Measurements from ENCODE around the gene CMTM4. TPM values are rescaled to one million over a fixed set of nuclear protein-coding genes. Genes with fewer than 3 reads are reported as not detected.

Gene CMTM4
- total and polyA plus RNA-seq, 2 experiments from 2014 or later, result 14.1 to 77.0 TPM

- Histone ChIP-seq H4K20me1 (replicated peaks; ENCODE audit: insufficient read depth) (no peaks in the 10 kb centered on the region), H3K4me3 (no peak overlapping the region), H2AFZ (no peak overlapping the region), H3K36me3 (ENCODE audit: insufficient read depth) (no peaks in the 10 kb centered on the region), H3K4me2 (no peak overlapping the region), H3K27me3 (ENCODE audit: insufficient read depth) (peaks cover 59% of the 10 kb centered on the region), H3K79me2 (replicated peaks; ENCODE audit: insufficient read depth) (no peaks in the 10 kb centered on the region), H3K4me1 (ENCODE audit: insufficient read depth) (peaks cover 21% of the 10 kb centered on the region), H3F3A (replicated peaks; ENCODE audit: low read depth) (no peaks in the 10 kb centered on the region), H3K9me2 (ENCODE audit: insufficient read depth) (no peaks in the 10 kb centered on the region), H3K27ac (ENCODE audit: low read depth) (no peak overlapping the region)
- DNase-seq (ENCODE audit: low spot score), result peak; percentile 65
- Mint-ChIP-seq H3K4me3 (no peak overlapping the region), H3K36me3 (ENCODE audit: low read depth) (no peaks in the 10 kb centered on the region), H3K27me3 (ENCODE audit: insufficient read depth, low read depth, poor library complexity) (peaks cover 43% of the 10 kb centered on the region), H3K4me1 (peaks cover 32% of the 10 kb centered on the region), H3K9me3 (no peaks in the 10 kb centered on the region; the same call in 2 of the 3 replicates), H3K27ac (no peak overlapping the region)
- peak; percentile 60 for ATAC-seq
- TF ChIP-seq CREB1 (CRISPR knock-in tag; IDR thresholded peaks at IDR 0.05; ENCODE audit: low read depth) (no peak), ZNF331 (CRISPR knock-in tag; IDR thresholded peaks at IDR 0.05; ENCODE audit: low read depth) (no peak), EZH2 (IDR thresholded peaks at IDR 0.05; ENCODE audit: low read depth, unreplicated experiment) (no peak), NANOG (IDR thresholded peaks at IDR 0.05; ENCODE audit: borderline replicate concordance) (no peak), JUNB (IDR thresholded peaks at IDR 0.05; ENCODE audit: unreplicated experiment) (no peak), ZNF114 (CRISPR knock-in tag; IDR thresholded peaks at IDR 0.05) (no peak), POLR2AphosphoS5 (IDR thresholded peaks at IDR 0.05; ENCODE audit: low read depth) (no peak), REST (IDR thresholded peaks at IDR 0.05; ENCODE audit: unreplicated experiment) (no peak), CTCF (conservative IDR thresholded peaks at IDR 0.05; ENCODE audit: low read depth in 2 of 2) (no peak), EZH2phosphoT487 (IDR thresholded peaks at IDR 0.05; ENCODE audit: unreplicated experiment) (no peak), STAT1 (IDR thresholded peaks at IDR 0.05; ENCODE audit: unreplicated experiment) (no peak)
- TF ChIP-seq, protein P1, sequence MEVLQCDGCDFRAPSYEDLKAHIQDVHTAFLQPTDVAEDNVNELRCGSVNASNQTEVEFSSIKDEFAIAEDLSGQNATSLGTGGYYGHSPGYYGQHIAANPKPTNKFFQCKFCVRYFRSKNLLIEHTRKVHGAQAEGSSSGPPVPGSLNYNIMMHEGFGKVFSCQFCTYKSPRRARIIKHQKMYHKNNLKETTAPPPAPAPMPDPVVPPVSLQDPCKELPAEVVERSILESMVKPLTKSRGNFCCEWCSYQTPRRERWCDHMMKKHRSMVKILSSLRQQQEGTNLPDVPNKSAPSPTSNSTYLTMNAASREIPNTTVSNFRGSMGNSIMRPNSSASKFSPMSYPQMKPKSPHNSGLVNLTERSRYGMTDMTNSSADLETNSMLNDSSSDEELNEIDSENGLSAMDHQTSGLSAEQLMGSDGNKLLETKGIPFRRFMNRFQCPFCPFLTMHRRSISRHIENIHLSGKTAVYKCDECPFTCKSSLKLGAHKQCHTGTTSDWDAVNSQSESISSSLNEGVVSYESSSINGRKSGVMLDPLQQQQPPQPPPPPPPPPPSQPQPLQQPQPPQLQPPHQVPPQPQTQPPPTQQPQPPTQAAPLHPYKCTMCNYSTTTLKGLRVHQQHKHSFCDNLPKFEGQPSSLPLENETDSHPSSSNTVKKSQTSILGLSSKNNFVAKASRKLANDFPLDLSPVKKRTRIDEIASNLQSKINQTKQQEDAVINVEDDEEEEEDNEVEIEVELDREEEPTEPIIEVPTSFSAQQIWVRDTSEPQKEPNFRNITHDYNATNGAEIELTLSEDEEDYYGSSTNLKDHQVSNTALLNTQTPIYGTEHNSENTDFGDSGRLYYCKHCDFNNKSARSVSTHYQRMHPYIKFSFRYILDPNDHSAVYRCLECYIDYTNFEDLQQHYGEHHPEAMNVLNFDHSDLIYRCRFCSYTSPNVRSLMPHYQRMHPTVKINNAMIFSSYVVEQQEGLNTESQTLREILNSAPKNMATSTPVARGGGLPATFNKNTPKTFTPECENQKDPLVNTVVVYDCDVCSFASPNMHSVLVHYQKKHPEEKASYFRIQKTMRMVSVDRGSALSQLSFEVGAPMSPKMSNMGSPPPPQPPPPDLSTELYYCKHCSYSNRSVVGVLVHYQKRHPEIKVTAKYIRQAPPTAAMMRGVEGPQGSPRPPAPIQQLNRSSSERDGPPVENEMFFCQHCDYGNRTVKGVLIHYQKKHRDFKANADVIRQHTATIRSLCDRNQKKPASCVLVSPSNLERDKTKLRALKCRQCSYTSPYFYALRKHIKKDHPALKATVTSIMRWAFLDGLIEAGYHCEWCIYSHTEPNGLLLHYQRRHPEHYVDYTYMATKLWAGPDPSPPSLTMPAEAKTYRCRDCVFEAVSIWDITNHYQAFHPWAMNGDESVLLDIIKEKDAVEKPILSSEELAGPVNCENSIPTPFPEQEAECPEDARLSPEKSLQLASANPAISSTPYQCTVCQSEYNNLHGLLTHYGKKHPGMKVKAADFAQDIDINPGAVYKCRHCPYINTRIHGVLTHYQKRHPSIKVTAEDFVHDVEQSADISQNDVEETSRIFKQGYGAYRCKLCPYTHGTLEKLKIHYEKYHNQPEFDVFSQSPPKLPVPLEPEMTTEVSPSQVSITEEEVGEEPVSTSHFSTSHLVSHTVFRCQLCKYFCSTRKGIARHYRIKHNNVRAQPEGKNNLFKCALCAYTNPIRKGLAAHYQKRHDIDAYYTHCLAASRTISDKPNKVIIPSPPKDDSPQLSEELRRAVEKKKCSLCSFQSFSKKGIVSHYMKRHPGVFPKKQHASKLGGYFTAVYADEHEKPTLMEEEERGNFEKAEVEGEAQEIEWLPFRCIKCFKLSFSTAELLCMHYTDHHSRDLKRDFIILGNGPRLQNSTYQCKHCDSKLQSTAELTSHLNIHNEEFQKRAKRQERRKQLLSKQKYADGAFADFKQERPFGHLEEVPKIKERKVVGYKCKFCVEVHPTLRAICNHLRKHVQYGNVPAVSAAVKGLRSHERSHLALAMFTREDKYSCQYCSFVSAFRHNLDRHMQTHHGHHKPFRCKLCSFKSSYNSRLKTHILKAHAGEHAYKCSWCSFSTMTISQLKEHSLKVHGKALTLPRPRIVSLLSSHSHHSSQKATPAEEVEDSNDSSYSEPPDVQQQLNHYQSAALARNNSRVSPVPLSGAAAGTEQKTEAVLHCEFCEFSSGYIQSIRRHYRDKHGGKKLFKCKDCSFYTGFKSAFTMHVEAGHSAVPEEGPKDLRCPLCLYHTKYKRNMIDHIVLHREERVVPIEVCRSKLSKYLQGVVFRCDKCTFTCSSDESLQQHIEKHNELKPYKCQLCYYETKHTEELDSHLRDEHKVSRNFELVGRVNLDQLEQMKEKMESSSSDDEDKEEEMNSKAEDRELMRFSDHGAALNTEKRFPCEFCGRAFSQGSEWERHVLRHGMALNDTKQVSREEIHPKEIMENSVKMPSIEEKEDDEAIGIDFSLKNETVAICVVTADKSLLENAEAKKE (CRISPR knock-in tag; IDR thresholded peaks at IDR 0.05), result no peak
- TF ChIP-seq, protein P2, sequence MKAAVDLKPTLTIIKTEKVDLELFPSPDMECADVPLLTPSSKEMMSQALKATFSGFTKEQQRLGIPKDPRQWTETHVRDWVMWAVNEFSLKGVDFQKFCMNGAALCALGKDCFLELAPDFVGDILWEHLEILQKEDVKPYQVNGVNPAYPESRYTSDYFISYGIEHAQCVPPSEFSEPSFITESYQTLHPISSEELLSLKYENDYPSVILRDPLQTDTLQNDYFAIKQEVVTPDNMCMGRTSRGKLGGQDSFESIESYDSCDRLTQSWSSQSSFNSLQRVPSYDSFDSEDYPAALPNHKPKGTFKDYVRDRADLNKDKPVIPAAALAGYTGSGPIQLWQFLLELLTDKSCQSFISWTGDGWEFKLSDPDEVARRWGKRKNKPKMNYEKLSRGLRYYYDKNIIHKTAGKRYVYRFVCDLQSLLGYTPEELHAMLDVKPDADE (IDR thresholded peaks at IDR 0.05), result no peak
Observed at GRCh38 chr16:66580605-66581209, 115.8 kb downstream of the CMTM4 start.

Measured in GM23338 (cell line).